Measurements from ENCODE around the gene DSG2.

DSG2 gene

DNA sequence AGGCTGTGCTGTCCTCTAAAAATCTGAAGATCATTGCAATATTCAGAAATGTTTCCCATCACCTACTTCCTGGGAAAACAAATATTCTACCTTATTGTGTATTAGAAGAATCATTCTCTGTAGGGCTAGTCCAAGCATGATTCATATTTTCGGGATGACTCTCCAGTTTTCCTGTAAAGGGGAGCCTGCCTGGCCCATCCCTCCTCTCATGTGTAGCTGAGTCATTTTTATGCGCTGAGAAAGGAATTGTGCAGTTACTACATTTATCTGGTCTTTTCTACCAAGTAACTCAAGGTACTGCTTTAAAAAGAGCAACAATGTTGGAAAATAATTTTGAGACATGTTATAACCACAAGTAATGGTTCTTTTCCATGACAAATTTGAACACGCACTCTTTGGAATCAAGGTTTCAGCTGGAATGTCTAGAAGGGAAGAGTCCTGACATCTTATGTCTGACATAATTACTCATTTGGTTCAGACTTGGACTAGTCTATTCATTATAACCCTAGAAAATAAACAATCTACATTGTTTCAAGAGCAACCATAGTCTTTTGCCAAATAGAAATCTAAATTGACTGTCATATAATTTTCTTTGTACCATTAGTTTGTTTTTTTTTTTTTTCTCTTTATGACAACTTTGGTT, 43.8 kb upstream of the DSG2 start:
- DNase-seq (ENCODE audit: low read depth in 1 of 2, low spot score in 1 of 2): no peak
- Histone ChIP-seq H3K27me3 (ENCODE audit: insufficient read depth, poor library complexity, severe bottlenecking) (no peaks in the 10 kb centered on the region), H3K4me3 (replicated peaks; ENCODE audit: insufficient read depth, low read length) (no peak overlapping the region), H3K27ac (replicated peaks) (no peak overlapping the region)
- TF ChIP-seq GABPA (IDR thresholded peaks at IDR 0.05; ENCODE audit: low read depth): no peak
- TF ChIP-seq REST (IDR thresholded peaks at IDR 0.05; ENCODE audit: insufficient replicate concordance, low read depth): no peak
- TF ChIP-seq, protein P1, sequence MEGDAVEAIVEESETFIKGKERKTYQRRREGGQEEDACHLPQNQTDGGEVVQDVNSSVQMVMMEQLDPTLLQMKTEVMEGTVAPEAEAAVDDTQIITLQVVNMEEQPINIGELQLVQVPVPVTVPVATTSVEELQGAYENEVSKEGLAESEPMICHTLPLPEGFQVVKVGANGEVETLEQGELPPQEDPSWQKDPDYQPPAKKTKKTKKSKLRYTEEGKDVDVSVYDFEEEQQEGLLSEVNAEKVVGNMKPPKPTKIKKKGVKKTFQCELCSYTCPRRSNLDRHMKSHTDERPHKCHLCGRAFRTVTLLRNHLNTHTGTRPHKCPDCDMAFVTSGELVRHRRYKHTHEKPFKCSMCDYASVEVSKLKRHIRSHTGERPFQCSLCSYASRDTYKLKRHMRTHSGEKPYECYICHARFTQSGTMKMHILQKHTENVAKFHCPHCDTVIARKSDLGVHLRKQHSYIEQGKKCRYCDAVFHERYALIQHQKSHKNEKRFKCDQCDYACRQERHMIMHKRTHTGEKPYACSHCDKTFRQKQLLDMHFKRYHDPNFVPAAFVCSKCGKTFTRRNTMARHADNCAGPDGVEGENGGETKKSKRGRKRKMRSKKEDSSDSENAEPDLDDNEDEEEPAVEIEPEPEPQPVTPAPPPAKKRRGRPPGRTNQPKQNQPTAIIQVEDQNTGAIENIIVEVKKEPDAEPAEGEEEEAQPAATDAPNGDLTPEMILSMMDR (IDR thresholded peaks at IDR 0.05; ENCODE audit: insufficient read depth, low read length): no peak
- TF ChIP-seq POLR2AphosphoS5 (IDR thresholded peaks at IDR 0.05; ENCODE audit: low read depth): no peak
- TF ChIP-seq SPI1 (IDR thresholded peaks at IDR 0.05; ENCODE audit: borderline replicate concordance, low read depth): no peak

GRCh38 chr18:31469629-31470028, 28.3 kb upstream of the DSG2 start:
- DNase-seq (ENCODE audit: low read depth in 1 of 2, low spot score in 1 of 2): no peak
- Histone ChIP-seq H3K4me3 (replicated peaks; ENCODE audit: insufficient read depth, low read length) (no peak overlapping the region), H3K27ac (replicated peaks) (no peak overlapping the region), H3K27me3 (ENCODE audit: insufficient read depth, poor library complexity, severe bottlenecking) (no peaks in the 10 kb centered on the region)
- no peak for TF ChIP-seq SPI1 (IDR thresholded peaks at IDR 0.05; ENCODE audit: borderline replicate concordance, low read depth)

- no peak overlapping the region for H3K27ac ChIP-seq (replicated peaks)
- no peak for DNase-seq (ENCODE audit: low read depth in 1 of 2, low spot score in 1 of 2)
- H3K4me3 ChIP-seq (replicated peaks; ENCODE audit: insufficient read depth, low read length): no peak overlapping the region
- TF ChIP-seq POLR2AphosphoS5 (IDR thresholded peaks at IDR 0.05; ENCODE audit: low read depth): no peak
- TF ChIP-seq, protein P1 (IDR thresholded peaks at IDR 0.05; ENCODE audit: insufficient read depth, low read length): no peak
- TF ChIP-seq SPI1 (IDR thresholded peaks at IDR 0.05; ENCODE audit: borderline replicate concordance, low read depth): no peak
- no peak for TF ChIP-seq GABPA (IDR thresholded peaks at IDR 0.05; ENCODE audit: low read depth)
- peaks cover 14% of the 10 kb centered on the region for H3K27me3 ChIP-seq (ENCODE audit: insufficient read depth, poor library complexity, severe bottlenecking)
Observed at GRCh38 chr18:31478688-31479087, 19.3 kb upstream of the DSG2 start.

- no peak for DNase-seq (ENCODE audit: low read depth in 1 of 2, low spot score in 1 of 2)
- H3K27ac ChIP-seq (replicated peaks): no peak overlapping the region
- no peak overlapping the region for H3K4me3 ChIP-seq (replicated peaks; ENCODE audit: insufficient read depth, low read length)
- TF ChIP-seq POLR2AphosphoS5 (IDR thresholded peaks at IDR 0.05; ENCODE audit: low read depth) (no peak), GABPA (IDR thresholded peaks at IDR 0.05; ENCODE audit: low read depth) (no peak)
- peaks cover 14% of the 10 kb centered on the region for H3K27me3 ChIP-seq (ENCODE audit: insufficient read depth, poor library complexity, severe bottlenecking)
Observed at GRCh38 chr18:31482051-31482450, 15.9 kb upstream of the DSG2 start.

DNA sequence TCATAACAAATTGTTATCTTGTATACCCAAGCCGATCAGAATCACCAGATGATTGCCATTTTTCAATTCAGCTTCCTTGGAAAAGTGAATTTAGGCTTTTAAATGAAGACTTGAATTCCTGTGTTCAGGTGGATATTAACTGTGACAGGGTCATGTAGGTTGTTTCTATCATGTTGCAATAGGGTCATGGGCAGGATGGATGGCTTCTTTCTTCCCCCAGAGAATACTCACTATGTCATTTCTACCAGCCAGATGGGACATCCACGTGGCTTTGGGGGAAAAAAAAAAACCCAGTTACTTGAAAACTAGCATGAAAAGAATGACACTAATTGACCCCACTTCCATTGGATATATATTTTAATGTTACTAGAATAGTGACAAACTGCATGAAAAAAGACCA, 14.6 kb upstream of the DSG2 start:
- Histone ChIP-seq H3K27ac (replicated peaks) (no peak overlapping the region), H3K4me3 (replicated peaks; ENCODE audit: insufficient read depth, low read length) (no peak overlapping the region), H3K27me3 (ENCODE audit: insufficient read depth, poor library complexity, severe bottlenecking) (peaks cover 14% of the 10 kb centered on the region)
- no peak for TF ChIP-seq SPI1 (IDR thresholded peaks at IDR 0.05; ENCODE audit: borderline replicate concordance, low read depth)
- TF ChIP-seq REST (IDR thresholded peaks at IDR 0.05; ENCODE audit: insufficient replicate concordance, low read depth): no peak
- TF ChIP-seq POLR2AphosphoS5 (IDR thresholded peaks at IDR 0.05; ENCODE audit: low read depth): no peak
- no peak for TF ChIP-seq GABPA (IDR thresholded peaks at IDR 0.05; ENCODE audit: low read depth)
- TF ChIP-seq, protein P1 (IDR thresholded peaks at IDR 0.05; ENCODE audit: insufficient read depth, low read length): no peak
- no peak for DNase-seq (ENCODE audit: low read depth in 1 of 2, low spot score in 1 of 2)
